T1000 (cell line): ENCODE results near the gene MAP3K20.
"Not testable (repeated sequence)": the region's sequence is repeated elsewhere in the genome, so short reads cannot be mapped to it uniquely, and the experiment has no call there.

Experiments used
- DNase-seq: peaks from one replicate; lab custom pipeline; 2025; ENCODE audit warnings: mixed read lengths; lab: John Stamatoyannopoulos, UW

MAP3K20 gene

GRCh38 chr2:173279527-173279868, 203.9 kb downstream of the MAP3K20 start:
- no peak for DNase-seq

GRCh38 chr2:173280853-173281252, 205.2 kb downstream of the MAP3K20 start:
- no peak for DNase-seq

GRCh38 chr2:173281898-173282297, 206.3 kb downstream of the MAP3K20 start:
- not testable (repeated sequence) for DNase-seq

- no peak for DNase-seq
Observed at GRCh38 chr2:173282795-173283545, 207.3 kb downstream of the MAP3K20 start.

GRCh38 chr2:173286153-173286809, 210.6 kb downstream of the MAP3K20 start:
- DNase-seq: no peak

GRCh38 chr2:173287594-173287993, 211.9 kb downstream of the MAP3K20 start:
- DNase-seq: no peak

- peak; percentile 41 for DNase-seq
Observed at GRCh38 chr2:173288561-173288960, 212.9 kb downstream of the MAP3K20 start.

DNA sequence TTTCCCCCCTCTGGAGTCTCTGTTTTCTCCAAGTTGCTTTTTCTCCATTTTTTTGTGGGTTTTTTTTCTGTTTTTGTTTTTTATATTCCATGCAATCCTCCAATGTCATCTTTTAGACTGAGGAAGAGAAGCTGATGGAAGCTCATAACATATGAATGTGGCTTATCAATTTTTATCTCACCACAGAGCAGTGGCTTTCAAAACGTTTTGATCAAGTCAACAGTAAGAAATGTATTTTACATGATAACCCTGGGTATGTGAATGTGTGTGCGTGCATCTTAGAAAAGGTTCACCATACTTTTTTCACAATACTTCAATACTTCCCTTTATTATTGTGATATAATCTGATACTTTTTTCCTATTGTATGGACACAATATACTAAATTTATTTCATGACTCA, 214.4 kb downstream of the MAP3K20 start:
- DNase-seq: no peak

- DNase-seq: no peak
Observed at GRCh38 chr2:173290518-173290917, 214.9 kb downstream of the MAP3K20 start.

- DNase-seq: no peak
Observed at GRCh38 chr2:173291412-173291811, 215.8 kb downstream of the MAP3K20 start.

- DNase-seq: no peak
Observed at GRCh38 chr2:173296235-173296634, 220.6 kb downstream of the MAP3K20 start.

- no peak for DNase-seq
Observed at GRCh38 chr2:173298536-173299097, 223.0 kb downstream of the MAP3K20 start.

DNA sequence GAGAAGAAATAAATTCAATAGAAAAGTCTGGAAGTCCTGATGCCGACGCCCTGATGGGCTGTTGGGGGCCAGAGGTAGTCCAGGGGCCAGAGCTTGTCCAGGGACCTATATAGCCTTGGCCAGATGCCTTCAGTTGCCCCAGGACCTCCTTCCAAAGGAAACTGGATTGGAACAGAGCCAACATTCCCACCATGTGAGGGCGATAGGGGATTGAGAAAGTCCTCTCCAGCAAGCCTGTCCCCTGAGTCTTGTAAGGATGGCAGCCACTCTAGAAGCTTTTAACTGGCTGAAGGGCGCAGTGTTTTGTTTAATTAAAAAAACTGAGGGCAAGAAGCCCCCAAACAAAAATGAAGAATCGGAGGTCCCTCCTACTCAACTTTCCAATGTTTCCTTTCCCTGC, 224.1 kb downstream of the MAP3K20 start:
- no peak for DNase-seq

GRCh38 chr2:173300458-173300857, 224.8 kb downstream of the MAP3K20 start:
- DNase-seq: no peak

DNA sequence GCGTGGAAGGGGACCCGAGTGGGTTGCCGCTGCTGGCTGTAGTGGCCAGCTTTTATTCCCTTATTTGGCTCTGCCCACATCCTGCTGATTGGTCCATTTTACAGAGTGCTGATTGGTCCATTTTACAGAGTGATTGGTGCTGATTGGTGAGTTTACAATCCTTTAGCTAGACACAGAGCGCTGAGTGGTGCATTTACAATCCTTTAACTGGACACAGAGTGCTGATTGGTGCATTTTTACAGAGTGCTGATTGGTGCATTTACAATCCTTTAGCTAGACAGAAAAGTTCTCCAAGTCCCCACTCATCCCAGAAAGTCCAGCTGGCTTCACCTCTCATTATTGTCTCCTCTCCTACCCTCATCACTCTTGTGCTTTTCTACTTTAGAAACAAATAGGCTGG, 225.9 kb downstream of the MAP3K20 start:
- not testable (repeated sequence) for DNase-seq

DNA sequence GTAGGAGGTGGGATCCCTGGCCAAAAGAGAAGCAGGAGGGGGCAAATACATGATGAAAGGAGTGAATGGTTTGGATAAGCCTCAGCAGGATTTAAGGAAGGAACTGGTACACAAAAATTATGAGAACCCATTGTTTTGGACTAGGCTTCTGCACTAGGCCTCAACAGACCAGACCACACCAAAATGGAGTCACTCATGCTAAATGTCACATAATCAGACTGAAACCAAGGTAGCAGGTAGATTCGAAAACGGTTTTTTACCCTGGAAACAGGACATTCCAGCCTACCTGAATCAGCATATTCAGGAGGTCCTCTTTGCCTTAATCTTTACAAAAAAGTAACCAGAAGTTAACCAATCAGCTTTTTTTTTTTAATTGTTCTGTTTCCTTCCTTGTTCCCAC, 229.7 kb downstream of the MAP3K20 start:
- no peak for DNase-seq

GRCh38 chr2:173307293-173307692, 231.6 kb downstream of the MAP3K20 start:
- no peak for DNase-seq

GRCh38 chr2:173309370-173309769, 233.7 kb downstream of the MAP3K20 start:
- not testable (repeated sequence) for DNase-seq

DNA sequence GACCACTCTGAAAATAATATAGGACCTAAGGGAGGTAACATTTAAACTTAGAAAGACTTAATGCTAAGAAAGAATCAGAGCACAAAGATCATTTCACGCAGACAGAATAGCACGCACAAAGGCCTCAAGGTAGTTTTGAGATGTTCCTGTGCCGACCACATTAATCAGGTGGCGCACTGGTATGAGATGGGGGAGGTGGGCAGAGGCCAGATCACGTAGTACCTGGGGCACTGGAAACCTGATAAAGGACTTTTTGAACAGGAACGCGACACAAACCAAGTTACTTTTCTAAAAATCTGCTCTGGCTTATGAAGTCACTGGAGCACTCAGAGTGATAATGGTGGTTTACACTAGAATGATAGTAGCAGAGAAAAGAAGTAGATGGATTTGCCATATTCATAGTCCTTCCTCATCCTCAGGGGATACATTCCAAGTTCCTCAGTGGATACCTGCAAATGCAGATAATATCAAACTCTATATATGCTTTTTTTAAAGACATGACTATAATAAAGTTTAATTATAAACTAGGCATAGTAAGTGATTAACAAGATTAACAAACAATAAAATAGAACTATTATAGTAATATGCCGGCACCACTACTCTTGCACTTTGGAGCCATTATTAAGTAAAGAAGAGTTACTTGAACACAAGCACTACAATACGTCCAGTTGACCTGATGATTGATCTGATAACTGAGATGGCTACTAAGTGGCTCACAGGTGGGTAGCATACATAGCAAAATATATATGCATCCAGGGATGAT, 236.4 kb downstream of the MAP3K20 start:
- no peak for DNase-seq
